BLaER1 treated with 17β-estradiol and CSF1 and Interleukin-3, amounts not matched to agents 10 nM and 100 nM (cell line): ENCODE results near the gene DPYSL3.

Experiments used
- H3K27ac ChIP-seq, 11 experiments: shearing (Covaris generic); formaldehyde crosslinking; 2 replicates each; pipeline ENCODE4 v1.8.1; 2022
- H3K27me3 ChIP-seq, 11 experiments: shearing (Covaris generic); formaldehyde crosslinking; 2 replicates each; pipeline ENCODE4 v1.8.1; 2022
- H3K36me3 ChIP-seq, 11 experiments: shearing (Covaris generic); formaldehyde crosslinking; 2 replicates each; pipeline ENCODE4 v1.8.1; 2022
- H3K4me1 ChIP-seq, 10 experiments: shearing (Covaris generic); formaldehyde crosslinking; 2 replicates each; pipeline ENCODE4 v1.8.1; 2022
- H3K4me2 ChIP-seq, 11 experiments: shearing (Covaris generic); formaldehyde crosslinking; 2 replicates each; pipeline ENCODE4 v1.8.1; 2022
- H3K4me3 ChIP-seq, 10 experiments: shearing (Covaris generic); formaldehyde crosslinking; 2 replicates each; pipeline ENCODE4 v1.8.1; 2022
- H3K9ac ChIP-seq, 11 experiments: shearing (Covaris generic); formaldehyde crosslinking; 2 replicates each; pipeline ENCODE4 v1.8.1; 2022
- H3K9me3 ChIP-seq, 11 experiments: shearing (Covaris generic); formaldehyde crosslinking; replicated peaks in 1 of 11; 2 replicates each; pipeline ENCODE4 v1.8.1; 2022
- H4K20me1 ChIP-seq, 11 experiments: shearing (Covaris generic); formaldehyde crosslinking; 2 replicates each; pipeline ENCODE4 v1.8.1; 2022
- Cebpa-rat ChIP-seq, 11 experiments: shearing (Covaris generic); IDR thresholded peaks; 2 replicates each; pipeline ENCODE4 v1.8.1; 2022

The DPYSL3 gene

DNA sequence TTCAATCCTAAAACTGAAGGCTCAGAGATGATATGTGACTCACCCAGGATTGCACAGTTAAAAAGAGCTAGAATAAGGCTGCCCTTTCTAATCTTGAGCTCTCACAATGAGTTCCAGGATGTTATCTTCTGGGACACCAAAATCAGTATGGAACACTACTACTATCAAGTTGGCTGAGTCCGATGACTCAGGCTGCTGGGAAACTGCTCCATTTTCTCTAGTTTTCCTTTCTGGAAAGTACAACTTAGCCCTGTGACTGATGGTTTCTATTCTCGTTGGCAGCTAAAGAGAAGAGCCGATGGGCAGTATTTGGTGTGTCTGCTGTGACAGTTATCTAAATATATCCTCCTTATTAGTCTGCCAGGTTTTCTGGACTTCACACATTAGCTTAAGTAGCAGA is 37.9 kb upstream of the DPYSL3 start:
- no peak for TF ChIP-seq Cebpa-rat (IDR thresholded peaks at IDR 0.05)
- Histone ChIP-seq H3K4me3 (no peak overlapping the region), H3K36me3 (no peaks in the 10 kb centered on the region)

DNA sequence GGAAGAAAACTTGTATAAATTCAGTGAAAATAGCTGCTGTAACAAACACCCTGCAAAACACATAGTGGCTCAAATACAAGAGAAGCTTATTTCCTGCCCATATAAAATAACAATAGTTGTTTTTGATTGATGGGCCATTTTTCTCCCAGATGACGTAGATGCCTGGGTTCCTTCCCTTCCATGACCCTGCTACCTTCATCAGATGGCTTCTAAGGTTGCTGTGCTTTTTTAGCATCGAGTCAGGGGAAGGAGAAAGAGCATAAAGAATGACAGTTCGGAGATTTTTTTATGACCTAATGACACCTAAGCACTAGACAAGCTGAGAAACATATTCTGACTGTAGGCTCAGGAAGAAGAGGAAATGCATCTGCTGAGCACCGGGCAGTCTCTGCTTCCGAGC is 34.7 kb upstream of the DPYSL3 start:
- H3K4me1 ChIP-seq = no peaks in the 10 kb centered on the region
- H4K20me1 ChIP-seq = no peaks in the 10 kb centered on the region
- no peak overlapping the region for H3K27ac ChIP-seq
- H3K9me3 ChIP-seq = peaks cover 0 to 6% (median under 1%) of the 10 kb centered on the region in 11 experiments; a peak in 4 of 22 replicates
- no peak overlapping the region for H3K4me3 ChIP-seq
- H3K4me2 ChIP-seq = no peak overlapping the region
- H3K36me3 ChIP-seq = no peaks in the 10 kb centered on the region
- no peak for TF ChIP-seq Cebpa-rat (IDR thresholded peaks at IDR 0.05)
- H3K27me3 ChIP-seq = no peaks in the 10 kb centered on the region
- H3K9ac ChIP-seq = no peak overlapping the region

More for the DNA sequence above, 37.9 kb upstream of the DPYSL3 start:
- Histone ChIP-seq H3K27me3 (no peaks in the 10 kb centered on the region), H3K27ac (no peak overlapping the region), H3K9me3 (peaks cover 0 to 17% (median 8%) of the 10 kb centered on the region in 11 experiments; a peak in 10 of 22 replicates), H3K9ac (no peak overlapping the region), H4K20me1 (no peaks in the 10 kb centered on the region), H3K4me2 (no peak overlapping the region), H3K4me1 (peaks cover 0 to 8% (median 7%) of the 10 kb centered on the region in 10 experiments; a peak in 11 of 20 replicates)

DNA sequence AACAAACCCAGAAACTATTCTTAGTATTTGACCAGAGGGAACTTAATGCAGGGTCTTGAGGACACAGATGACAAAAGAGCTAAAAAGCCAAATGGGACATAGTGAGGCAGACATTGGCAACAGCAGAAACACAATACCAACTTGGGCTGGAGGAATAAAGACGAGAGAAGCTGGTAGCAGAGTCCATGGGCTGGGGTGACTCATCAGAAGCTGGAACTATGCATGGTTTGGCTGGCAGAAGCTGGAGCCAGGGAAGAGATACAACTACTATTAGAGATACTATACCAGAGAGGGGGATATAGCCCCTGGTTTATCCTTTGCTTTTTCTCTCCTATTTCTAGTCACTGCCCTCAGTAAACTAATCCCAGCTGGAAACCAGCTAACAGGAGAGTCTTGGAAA is 29.2 kb upstream of the DPYSL3 start:
- Histone ChIP-seq H3K9me3 (no peaks in the 10 kb centered on the region), H3K36me3 (no peaks in the 10 kb centered on the region), H3K4me1 (no peaks in the 10 kb centered on the region), H3K27ac (no peak overlapping the region), H4K20me1 (no peaks in the 10 kb centered on the region), H3K4me2 (no peak overlapping the region), H3K4me3 (no peak overlapping the region), H3K27me3 (no peaks in the 10 kb centered on the region), H3K9ac (no peak overlapping the region)
- no peak for TF ChIP-seq Cebpa-rat (IDR thresholded peaks at IDR 0.05)

DNA sequence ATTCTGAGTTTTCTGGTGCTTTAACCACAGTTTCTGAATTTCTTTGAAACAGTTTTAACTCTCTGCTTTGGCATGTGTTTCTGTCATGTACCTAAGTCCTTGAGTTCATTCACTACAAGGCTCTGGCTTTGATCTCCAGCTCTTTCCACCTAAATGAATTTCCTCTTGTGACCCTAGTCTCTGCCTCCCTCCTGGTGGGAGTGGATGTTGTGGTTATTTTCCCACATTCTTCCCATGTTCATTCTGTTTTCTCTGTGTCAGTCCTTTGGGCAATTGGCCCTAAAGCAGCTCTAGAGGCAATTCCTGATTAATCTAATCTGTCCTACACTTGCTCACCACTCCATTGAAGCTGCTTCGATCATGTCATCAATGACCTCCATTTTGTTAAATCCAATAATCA is 28.4 kb upstream of the DPYSL3 start:
- TF ChIP-seq Cebpa-rat (IDR thresholded peaks at IDR 0.05) = no peak
- H3K9me3 ChIP-seq = no peaks in the 10 kb centered on the region
- no peaks in the 10 kb centered on the region for H3K27me3 ChIP-seq
- H3K4me3 ChIP-seq = no peak overlapping the region
- no peak overlapping the region for H3K27ac ChIP-seq
- no peaks in the 10 kb centered on the region for H3K36me3 ChIP-seq
- no peaks in the 10 kb centered on the region for H4K20me1 ChIP-seq
- no peaks in the 10 kb centered on the region for H3K4me1 ChIP-seq
- no peak overlapping the region for H3K9ac ChIP-seq
- no peak overlapping the region for H3K4me2 ChIP-seq

DNA sequence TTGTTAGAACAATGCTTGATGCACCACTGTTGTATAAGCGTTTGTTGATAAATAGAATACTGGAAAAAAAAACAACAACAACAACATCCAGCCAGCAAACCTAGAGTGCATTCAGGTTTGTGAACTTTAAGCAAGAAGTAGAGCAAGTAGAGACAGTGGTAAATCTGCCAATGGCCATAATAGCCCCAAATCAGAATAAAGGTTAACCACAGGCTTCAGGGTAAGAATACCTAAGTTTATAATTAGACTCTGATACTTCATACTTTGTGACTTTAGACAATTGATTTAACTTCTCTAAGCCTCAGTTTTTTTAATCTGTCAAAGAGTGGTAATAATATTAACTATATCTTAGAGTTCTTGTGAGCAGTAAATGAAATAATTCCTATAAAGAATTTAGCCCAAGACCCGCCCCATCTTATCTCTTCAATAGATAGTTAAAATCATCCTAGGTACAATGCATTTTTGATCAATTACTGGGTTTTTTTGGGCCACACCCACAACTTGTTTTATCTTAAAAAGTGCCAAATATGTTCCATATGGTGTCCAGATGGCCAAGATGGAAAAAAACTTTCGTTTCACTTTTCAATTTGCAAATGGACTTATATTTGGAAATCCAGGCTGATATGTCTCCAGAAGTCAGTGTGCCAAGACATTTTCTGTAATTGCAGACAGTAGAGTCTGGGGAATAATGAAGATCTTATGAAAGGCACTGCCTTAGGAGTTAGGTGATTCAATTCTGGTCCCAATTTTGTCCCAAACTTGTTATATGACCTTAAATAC is 24.5 kb upstream of the DPYSL3 start:
- H3K4me1 ChIP-seq = no peaks in the 10 kb centered on the region
- H3K4me3 ChIP-seq = no peak overlapping the region
- no peak overlapping the region for H3K9ac ChIP-seq
- H4K20me1 ChIP-seq = no peaks in the 10 kb centered on the region
- no peak for TF ChIP-seq Cebpa-rat (IDR thresholded peaks at IDR 0.05)
- no peak overlapping the region for H3K4me2 ChIP-seq
- H3K36me3 ChIP-seq = no peaks in the 10 kb centered on the region
- H3K27me3 ChIP-seq = no peaks in the 10 kb centered on the region
- no peaks in the 10 kb centered on the region for H3K9me3 ChIP-seq
- no peak overlapping the region for H3K27ac ChIP-seq

DNA sequence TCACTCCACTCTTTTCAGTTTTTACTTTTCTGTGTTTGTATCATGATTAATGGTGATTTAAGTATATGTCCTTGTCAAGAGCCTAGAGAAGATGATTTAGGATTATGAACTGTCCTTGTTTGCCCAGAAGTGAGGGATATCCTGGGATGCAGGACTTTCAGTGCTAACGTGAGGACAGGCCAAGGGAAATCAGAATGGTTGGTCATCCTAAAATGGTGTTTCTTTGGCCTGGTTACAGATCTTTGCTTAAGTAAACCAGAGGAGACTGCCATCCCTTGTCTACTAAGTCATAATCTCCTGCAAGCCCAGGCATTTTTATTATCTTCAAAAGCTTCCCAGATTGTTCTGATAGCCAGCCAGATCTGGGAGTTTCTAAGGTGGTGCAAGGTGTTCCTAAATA is 22.3 kb upstream of the DPYSL3 start:
- H4K20me1 ChIP-seq = no peaks in the 10 kb centered on the region
- H3K4me2 ChIP-seq = no peak overlapping the region
- H3K4me3 ChIP-seq = no peak overlapping the region
- H3K36me3 ChIP-seq = no peaks in the 10 kb centered on the region
- H3K4me1 ChIP-seq = no peaks in the 10 kb centered on the region
- no peaks in the 10 kb centered on the region for H3K27me3 ChIP-seq
- no peak overlapping the region for H3K9ac ChIP-seq
- no peak for TF ChIP-seq Cebpa-rat (IDR thresholded peaks at IDR 0.05)
- no peaks in the 10 kb centered on the region for H3K9me3 ChIP-seq
- H3K27ac ChIP-seq = no peak overlapping the region

DNA sequence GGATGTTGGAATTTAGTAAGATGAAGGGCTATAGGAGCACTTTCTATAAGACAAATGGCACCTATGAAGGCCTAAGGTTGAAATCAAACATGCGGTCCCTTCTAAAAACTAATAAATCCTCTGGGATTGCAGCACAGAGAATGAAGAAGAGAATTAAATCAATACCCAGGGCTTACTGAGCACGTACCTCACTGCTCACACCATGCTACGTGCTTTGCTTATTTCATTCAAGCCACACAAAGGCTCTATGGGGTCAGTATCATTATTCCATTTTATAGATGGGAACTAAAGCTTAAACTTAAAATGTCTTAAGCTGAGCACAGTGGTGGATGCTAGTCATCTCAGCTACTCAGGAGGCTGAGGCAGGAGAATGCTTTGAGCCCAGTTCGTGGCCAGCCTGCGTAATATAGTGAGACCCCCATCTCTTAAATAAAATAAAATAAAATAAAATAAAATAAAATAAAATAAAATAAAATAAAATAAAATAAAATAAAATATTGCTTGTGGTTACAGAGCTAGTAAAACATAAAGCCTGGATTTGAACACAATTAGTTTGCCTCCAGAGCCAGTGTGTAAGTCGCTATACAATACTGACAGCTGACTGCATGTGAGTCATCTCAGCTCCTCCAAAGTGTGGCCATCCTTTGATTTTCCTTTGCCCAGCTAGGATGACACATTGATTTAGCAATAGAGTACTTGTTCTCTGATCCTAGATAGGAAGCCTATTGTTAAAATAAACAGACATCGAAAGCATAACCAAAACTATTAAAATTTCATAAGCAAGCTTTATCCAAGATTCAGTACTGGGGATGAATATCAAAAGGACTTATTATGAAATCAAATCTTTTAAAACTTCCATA is 20.9 kb upstream of the DPYSL3 start:
- H3K27me3 ChIP-seq = no peaks in the 10 kb centered on the region
- no peak overlapping the region for H3K4me2 ChIP-seq
- H4K20me1 ChIP-seq = no peaks in the 10 kb centered on the region
- H3K9ac ChIP-seq = no peak overlapping the region
- H3K27ac ChIP-seq = no peak overlapping the region
- TF ChIP-seq Cebpa-rat (IDR thresholded peaks at IDR 0.05) = no peak
- no peaks in the 10 kb centered on the region for H3K36me3 ChIP-seq
- no peak overlapping the region for H3K4me3 ChIP-seq
- no peaks in the 10 kb centered on the region for H3K9me3 ChIP-seq
- H3K4me1 ChIP-seq = no peaks in the 10 kb centered on the region

DNA sequence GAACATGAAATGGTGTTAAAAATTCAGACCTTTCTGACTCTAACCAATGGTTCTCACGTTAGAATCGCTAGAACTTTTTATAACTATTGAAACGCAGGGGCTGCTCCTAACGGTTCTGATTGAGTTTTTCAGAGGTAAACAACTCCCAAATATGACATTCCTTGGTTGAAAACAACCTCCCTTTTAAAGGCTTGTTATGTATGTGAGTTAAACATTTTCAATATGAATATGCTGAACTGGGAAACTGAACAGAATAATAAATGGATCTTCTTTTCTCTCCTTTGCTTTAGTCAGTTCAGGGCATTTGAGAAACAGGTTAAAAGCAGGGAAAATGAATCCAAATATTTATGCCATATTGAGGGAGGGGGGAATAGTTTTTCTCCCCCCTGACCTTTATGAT is 13.2 kb upstream of the DPYSL3 start:
- no peak overlapping the region for H3K27ac ChIP-seq
- no peaks in the 10 kb centered on the region for H3K9me3 ChIP-seq
- H3K9ac ChIP-seq = no peak overlapping the region
- H3K4me1 ChIP-seq = no peaks in the 10 kb centered on the region
- no peaks in the 10 kb centered on the region for H3K36me3 ChIP-seq
- no peak overlapping the region for H3K4me2 ChIP-seq
- TF ChIP-seq Cebpa-rat (IDR thresholded peaks at IDR 0.05) = no peak
- no peaks in the 10 kb centered on the region for H4K20me1 ChIP-seq
- H3K4me3 ChIP-seq = no peak overlapping the region
- H3K27me3 ChIP-seq = no peaks in the 10 kb centered on the region

DNA sequence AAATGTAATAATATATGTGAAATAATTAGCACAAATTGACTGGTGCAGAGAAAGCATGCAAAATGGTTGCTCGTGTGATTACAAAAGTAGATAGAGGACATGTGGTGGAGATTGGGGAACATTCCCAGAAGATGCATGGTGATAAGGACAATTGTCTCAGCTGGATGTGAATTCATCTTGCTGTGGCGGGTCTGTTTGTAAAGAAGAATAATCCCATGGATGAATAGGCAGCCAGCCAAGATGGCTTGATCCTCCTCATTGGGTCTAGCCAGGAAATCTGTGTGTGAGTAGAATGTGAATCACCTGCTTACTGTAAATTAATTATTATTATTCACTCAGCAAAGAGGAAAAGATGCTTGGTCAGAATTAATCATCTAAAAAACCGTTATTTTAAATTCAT is 12.6 kb upstream of the DPYSL3 start:
- H4K20me1 ChIP-seq = no peaks in the 10 kb centered on the region
- H3K36me3 ChIP-seq = no peaks in the 10 kb centered on the region
- H3K27ac ChIP-seq = no peak overlapping the region
- H3K4me1 ChIP-seq = no peaks in the 10 kb centered on the region
- TF ChIP-seq Cebpa-rat (IDR thresholded peaks at IDR 0.05) = no peak
- H3K9me3 ChIP-seq = no peaks in the 10 kb centered on the region
- no peaks in the 10 kb centered on the region for H3K27me3 ChIP-seq
- H3K4me3 ChIP-seq = no peak overlapping the region
- H3K4me2 ChIP-seq = no peak overlapping the region
- H3K9ac ChIP-seq = no peak overlapping the region

DNA sequence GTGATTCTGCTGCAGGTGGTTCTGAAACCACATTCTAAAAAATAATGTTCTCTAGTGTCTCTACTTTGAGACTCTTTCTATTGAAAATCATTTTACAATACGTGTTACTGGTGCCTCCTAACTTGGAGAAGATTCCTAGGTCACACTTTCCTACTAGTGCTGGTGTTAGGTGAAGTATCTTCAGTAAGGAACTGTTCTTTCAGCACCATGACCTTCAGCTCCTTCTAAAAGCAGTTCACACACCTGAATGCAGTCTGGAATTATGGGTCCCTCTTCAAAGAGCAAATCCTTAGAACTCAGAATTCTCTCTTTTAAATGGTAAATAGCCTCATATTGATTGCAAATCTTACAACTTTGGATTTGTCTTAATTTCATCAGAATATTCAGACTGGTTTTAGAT is 10.6 kb upstream of the DPYSL3 start:
- no peak overlapping the region for H3K27ac ChIP-seq
- H3K4me1 ChIP-seq = no peaks in the 10 kb centered on the region
- no peak overlapping the region for H3K4me2 ChIP-seq
- no peaks in the 10 kb centered on the region for H3K9me3 ChIP-seq
- no peaks in the 10 kb centered on the region for H3K27me3 ChIP-seq
- no peaks in the 10 kb centered on the region for H3K36me3 ChIP-seq
- no peak for TF ChIP-seq Cebpa-rat (IDR thresholded peaks at IDR 0.05)
- no peak overlapping the region for H3K4me3 ChIP-seq
- H3K9ac ChIP-seq = no peak overlapping the region
- H4K20me1 ChIP-seq = no peaks in the 10 kb centered on the region
